Activated CD4-positive, alpha-beta T cell treated with anti-CD3 and anti-CD28 coated beads, Interleukin-2, amount 10 ng/mL, durations not matched to agents 24 days and 14 days (primary cell): ENCODE results near the gene SLC11A2. TPM values are rescaled to one million over a fixed set of nuclear protein-coding genes. Genes with fewer than 3 reads are reported as not detected.

ENCODE experiments used
- DNase-seq: peaks from one replicate; pipeline ENCODE4 v3.0.0; 2022
- H3K27ac Mint-ChIP-seq: one replicate; pipeline ENCODE4 v1.8.0; 2022; ENCODE audit warnings: mild to moderate bottlenecking, mixed read lengths
- H3K27me3 Mint-ChIP-seq: one replicate; pipeline ENCODE4 v1.8.0; 2022; ENCODE audit warnings: mixed read lengths
- H3K36me3 Mint-ChIP-seq: one replicate; pipeline ENCODE4 v1.8.0; 2022; ENCODE audit warnings: low read depth, mild to moderate bottlenecking, mixed read lengths
- H3K4me1 Mint-ChIP-seq: one replicate; pipeline ENCODE4 v1.8.0; 2021; ENCODE audit warnings: mixed read lengths
- H3K4me3 Mint-ChIP-seq: one replicate; pipeline ENCODE4 v1.8.0; 2022; ENCODE audit warnings: mild to moderate bottlenecking, moderate library complexity, mixed read lengths
- H3K9me3 Mint-ChIP-seq: one replicate; pipeline ENCODE4 v1.8.0; 2021; ENCODE audit warnings: mixed read lengths
- intact Hi-C: fragments of 100-400 bp; cut with micrococcal nuclease; formaldehyde crosslinking; loops from one replicate; pipeline ENCODE4 v1.15.1; 2023
- total RNA-seq: library from RNA; stranded (reverse); gene quantifications from 2 replicates; pipeline ENCODE4 v1.2.3, GENCODE V29; 2022

Gene SLC11A2
- total RNA-seq, 1 donor from 2014 or later: 56.2 TPM

- Mint-ChIP-seq H3K36me3 (peaks cover 22% of the 10 kb centered on the region), H3K27ac (peak overlapping the region; percentile 90), H3K4me3 (peak overlapping the region; percentile 93), H3K27me3 (no peaks in the 10 kb centered on the region), H3K9me3 (no peaks in the 10 kb centered on the region), H3K4me1 (peaks cover 26% of the 10 kb centered on the region)
- intact Hi-C loops: loop anchor here (1.0 to 5.0 kb wide), 6 partner anchors 35 to 646 kb away; partner anchors contain the start of genes BIN2, CSRNP2, LARP4 and TFCP2
- DNase-seq: peak; percentile 74
Observed at GRCh38 chr12:51048661-51049251, 22.6 kb upstream of the SLC11A2 start.

- intact Hi-C loops: loop anchor here (1.0 to 5.0 kb wide), 8 partner anchors 22 to 646 kb away; partner anchors contain the start of genes BIN2, CSRNP2, LARP4 and SLC11A2
- Mint-ChIP-seq H3K9me3 (no peaks in the 10 kb centered on the region), H3K4me1 (peaks cover 29% of the 10 kb centered on the region), H3K27me3 (no peaks in the 10 kb centered on the region), H3K27ac (peak within 1 kb of the TSS; percentile 90), H3K4me3 (peak within 1 kb of the TSS; percentile 93), H3K36me3 (peaks cover 14% of the 10 kb centered on the region)
- DNase-seq: peak; percentile 97
Observed at GRCh38 chr12:51047655-51048540, 21.7 kb upstream of the SLC11A2 start, which contains the start of gene LETMD1. Gene LETMD1, plus strand, starts transcription at chr12:51048327. Its CDS starts 30 bp downstream, at chr12:51048357.

GRCh38 chr12:51036279-51036678 is 10.1 kb upstream of the SLC11A2 start:
- H3K9me3 Mint-ChIP-seq: no peaks in the 10 kb centered on the region
- no peak overlapping the region for H3K4me3 Mint-ChIP-seq
- no peak for DNase-seq
- H3K27me3 Mint-ChIP-seq: no peaks in the 10 kb centered on the region
- H3K4me1 Mint-ChIP-seq: peaks cover 3% of the 10 kb centered on the region
- no peaks in the 10 kb centered on the region for H3K36me3 Mint-ChIP-seq
- H3K27ac Mint-ChIP-seq: no peak overlapping the region
- intact Hi-C loops: no loop called here

- intact Hi-C loops: no loop called here
- Mint-ChIP-seq H3K27me3 (peaks cover 7% of the 10 kb centered on the region), H3K9me3 (no peaks in the 10 kb centered on the region), H3K4me3 (no peak overlapping the region), H3K27ac (no peak overlapping the region), H3K4me1 (peaks cover 3% of the 10 kb centered on the region), H3K36me3 (no peaks in the 10 kb centered on the region)
- DNase-seq: no peak
Observed at GRCh38 chr12:51033457-51034089, 7.4 kb upstream of the SLC11A2 start.

DNA sequence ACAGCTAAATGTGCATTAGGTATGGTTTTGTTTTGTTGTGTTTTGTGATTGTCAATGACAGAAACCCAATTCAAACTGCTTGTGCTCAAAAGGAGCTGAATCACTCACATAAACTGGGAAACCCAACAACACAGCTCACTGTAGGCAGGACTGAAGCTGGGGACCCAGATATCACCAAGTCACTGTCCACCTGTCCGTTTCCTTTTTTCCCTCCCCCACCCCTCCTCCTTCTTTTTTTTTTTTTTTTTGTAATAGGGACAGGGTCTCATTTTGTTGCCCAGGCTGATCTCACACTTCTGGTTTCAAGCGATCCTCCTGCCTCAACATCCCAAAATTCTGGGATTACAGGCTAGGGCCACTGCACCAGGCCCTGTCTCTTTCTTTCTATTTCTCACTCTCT is 6.9 kb upstream of the SLC11A2 start:
- no peak for DNase-seq
- Mint-ChIP-seq H3K27me3 (peaks cover 9% of the 10 kb centered on the region), H3K27ac (no peak overlapping the region), H3K4me3 (no peak overlapping the region), H3K36me3 (no peaks in the 10 kb centered on the region), H3K9me3 (no peaks in the 10 kb centered on the region), H3K4me1 (peaks cover 1% of the 10 kb centered on the region)
- intact Hi-C loops: no loop called here

GRCh38 chr12:51028813-51029150 is 2.6 kb upstream of the SLC11A2 start:
- Mint-ChIP-seq H3K4me3 (no peak overlapping the region), H3K9me3 (no peaks in the 10 kb centered on the region), H3K4me1 (peaks cover 30% of the 10 kb centered on the region), H3K36me3 (peaks cover 7% of the 10 kb centered on the region), H3K27me3 (peaks cover 9% of the 10 kb centered on the region), H3K27ac (no peak overlapping the region)
- no peak for DNase-seq
- intact Hi-C loops: loop anchor here (1.0 to 10.0 kb wide), 3 partner anchors 203 to 624 kb away; partner anchors contain the start of genes BIN2 and LARP4

- peak; percentile 73 for DNase-seq
- Mint-ChIP-seq H3K4me3 (peak overlapping the region; percentile 47), H3K27me3 (peaks cover 9% of the 10 kb centered on the region), H3K36me3 (peaks cover 10% of the 10 kb centered on the region), H3K4me1 (peaks cover 34% of the 10 kb centered on the region), H3K27ac (no peak overlapping the region), H3K9me3 (no peaks in the 10 kb centered on the region)
- intact Hi-C loops: loop anchor here (1.0 to 10.0 kb wide), 3 partner anchors 203 to 623 kb away; partner anchors contain the start of genes BIN2 and LARP4
Observed at GRCh38 chr12:51028126-51028812, 2.1 kb upstream of the SLC11A2 start.

DNA sequence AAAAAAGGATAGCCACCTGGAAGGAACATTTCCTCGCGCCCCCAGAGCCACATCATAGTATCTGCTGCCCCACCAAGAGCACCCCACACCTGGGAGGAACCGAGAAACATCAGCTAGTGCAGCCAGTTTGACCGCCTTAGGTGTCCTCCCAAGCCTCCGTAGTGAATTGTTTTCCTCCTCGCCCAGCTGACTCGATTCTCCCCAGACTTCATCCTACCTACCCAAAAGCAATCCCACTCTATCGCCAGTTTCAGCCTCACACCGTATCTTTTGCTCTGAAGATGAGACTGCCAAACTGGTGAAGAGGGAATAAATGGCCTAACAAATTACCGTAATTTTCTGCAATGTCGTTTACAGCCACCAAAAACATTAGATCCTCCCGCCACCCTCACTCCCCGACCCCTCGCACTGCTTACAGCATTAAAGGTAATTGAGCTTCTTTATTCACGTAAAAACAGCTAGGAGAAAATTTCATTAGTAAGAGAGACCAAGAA is 1.2 kb upstream of the SLC11A2 start:
- Mint-ChIP-seq H3K4me3 (peak overlapping the region; percentile 47), H3K36me3 (peaks cover 11% of the 10 kb centered on the region), H3K4me1 (peaks cover 36% of the 10 kb centered on the region), H3K27ac (peak overlapping the region; percentile 75), H3K9me3 (no peaks in the 10 kb centered on the region), H3K27me3 (peaks cover 9% of the 10 kb centered on the region)
- DNase-seq: no peak
- intact Hi-C loops: loop anchor here (5.0 to 10.0 kb wide), 2 partner anchors 295 to 623 kb away; partner anchors contain the start of genes BIN2 and LARP4

DNA sequence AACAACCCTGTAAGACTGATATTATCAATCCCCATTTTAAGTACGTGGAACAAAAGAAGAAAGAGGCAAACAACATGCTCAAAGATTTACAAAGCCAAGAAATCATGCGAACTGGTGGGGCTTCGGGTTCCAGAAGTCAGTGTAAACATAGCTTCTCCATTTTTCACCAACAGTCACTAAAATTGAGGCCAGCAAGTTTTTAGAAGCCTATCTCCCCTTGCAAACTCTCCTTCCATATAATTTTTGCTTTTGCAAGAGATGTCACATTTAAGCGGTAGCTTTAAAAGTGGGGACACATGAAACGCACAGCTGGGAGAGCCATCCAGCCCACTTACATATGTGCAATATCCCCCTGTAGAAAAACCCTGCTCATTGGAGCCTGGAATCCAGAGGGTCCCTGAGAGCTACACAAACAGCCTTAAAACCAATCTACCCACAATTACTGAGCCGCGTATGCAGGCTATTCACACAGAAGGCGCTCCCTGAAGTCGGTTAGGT is 797 bp downstream of the SLC11A2 start:
- Mint-ChIP-seq H3K4me1 (peaks cover 50% of the 10 kb centered on the region), H3K27ac (peak overlapping the region; percentile 100)
- intact Hi-C loops: loop anchor here (2.0 to 10.0 kb wide), 6 partner anchors 15 to 621 kb away; partner anchors contain the start of genes BIN2, CSRNP2, DAZAP2 and LARP4

GRCh38 chr12:51023625-51024382 is 2.4 kb downstream of the SLC11A2 start:
- intact Hi-C loops: loop anchor here (1.0 to 10.0 kb wide), 6 partner anchors 13 to 619 kb away; partner anchors contain the start of genes CSRNP2, DAZAP2 and LARP4
- Mint-ChIP-seq H3K9me3 (no peaks in the 10 kb centered on the region), H3K27ac (peak overlapping the region; percentile 100), H3K27me3 (peaks cover 4% of the 10 kb centered on the region), H3K36me3 (peaks cover 17% of the 10 kb centered on the region), H3K4me1 (peaks cover 57% of the 10 kb centered on the region), H3K4me3 (peak overlapping the region; percentile 99)
- DNase-seq: no peak

More for the DNA sequence above, 797 bp downstream of the SLC11A2 start:
- peaks cover 9% of the 10 kb centered on the region for H3K27me3 Mint-ChIP-seq
- DNase-seq: no peak
- peak overlapping the region; percentile 99 for H3K4me3 Mint-ChIP-seq
- H3K9me3 Mint-ChIP-seq: no peaks in the 10 kb centered on the region
- peaks cover 17% of the 10 kb centered on the region for H3K36me3 Mint-ChIP-seq

DNA sequence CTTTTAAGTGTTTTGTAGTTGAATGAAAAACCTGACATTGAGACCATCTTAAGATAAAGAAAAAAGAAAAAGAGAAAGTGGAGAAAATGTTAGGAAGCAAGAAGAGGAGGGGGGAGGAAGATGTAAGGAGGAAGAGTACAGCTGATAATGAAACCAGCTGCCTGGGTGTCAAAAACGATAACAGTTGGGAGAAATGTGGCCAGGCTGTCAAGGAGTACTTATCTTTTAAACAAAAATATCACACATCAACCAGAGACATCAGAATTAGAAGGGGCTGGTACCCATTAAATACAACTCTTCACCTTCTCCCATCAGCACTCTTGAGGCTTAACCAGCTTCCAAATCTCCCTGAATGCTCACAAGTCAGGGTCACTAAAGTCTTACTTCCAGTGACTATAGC is 4.5 kb downstream of the SLC11A2 start:
- Mint-ChIP-seq H3K36me3 (peaks cover 19% of the 10 kb centered on the region), H3K27me3 (no peaks in the 10 kb centered on the region), H3K27ac (peak overlapping the region; percentile 17), H3K4me1 (peaks cover 54% of the 10 kb centered on the region), H3K9me3 (no peaks in the 10 kb centered on the region), H3K4me3 (peak overlapping the region; percentile 47)
- intact Hi-C loops: loop anchor here (10.0 kb wide), 1 partner anchor 617 kb away; the partner anchor contains the start of gene LARP4
- no peak for DNase-seq
